HepG2 (cell line): ENCODE measurements around the gene ZNF605. TPM values are rescaled to one million over a fixed set of nuclear protein-coding genes. Genes with fewer than 3 reads are reported as not detected.

Source experiments
- ATAD3A ChIP-seq: sonication (generic); formaldehyde crosslinking; IDR thresholded peaks from 2 replicates; pipeline ENCODE4 v1.4.0; 2020; ENCODE audit warnings: missing genetic modification reagents
- CBFB ChIP-seq: sonication (generic); formaldehyde crosslinking; IDR thresholded peaks from 2 replicates; pipeline ENCODE4 v1.4.0; 2020; ENCODE audit warnings: missing genetic modification reagents
- EHMT2 ChIP-seq: fragments of 200-600 bp; sonication (generic); IDR thresholded peaks from 2 replicates; pipeline ENCODE4 v1.7.0; 2017; ENCODE audit warnings: antibody characterized with exemption, low read depth, low read length, borderline replicate concordance
- FIP1L1 ChIP-seq: fragments of 200-400 bp; formaldehyde crosslinking; IDR thresholded peaks from 2 replicates; pipeline ENCODE4 v1.6.1; 2018; ENCODE audit warnings: low read depth, mild to moderate bottlenecking, low read length, moderate library complexity, borderline replicate concordance; ENCODE audit not compliant: insufficient read depth
- FLYWCH1 ChIP-seq: sonication (generic); formaldehyde crosslinking; IDR thresholded peaks from 2 replicates; pipeline ENCODE4 v1.8.1; 2023; ENCODE audit warnings: mild to moderate bottlenecking, missing genetic modification reagents
- JUND ChIP-seq: sonication (generic); formaldehyde crosslinking; IDR thresholded peaks from 2 replicates; pipeline ENCODE4 v1.8.0; 2022; ENCODE audit warnings: mild to moderate bottlenecking, missing genetic modification reagents
- KAT2B ChIP-seq: fragments of 150-350 bp; IDR thresholded peaks from 2 replicates; pipeline ENCODE4 v1.6.1; 2014; ENCODE audit warnings: low read depth, low read length, borderline replicate concordance
- MAFG ChIP-seq: sonication (generic); formaldehyde crosslinking; IDR thresholded peaks from 2 replicates; pipeline ENCODE4 v1.5.1; 2020; ENCODE audit warnings: mild to moderate bottlenecking, missing genetic modification reagents
- MTF1 ChIP-seq: sonication (generic); formaldehyde crosslinking; IDR thresholded peaks from 2 replicates; pipeline ENCODE4 v1.5.0; 2020; ENCODE audit warnings: missing genetic modification reagents
- MXI1 ChIP-seq: IDR thresholded peaks from 3 replicates; pipeline ENCODE4 v1.6.1; 2012; ENCODE audit warnings: low read depth, low read length, inconsistent platforms, borderline replicate concordance
- NPAS2 ChIP-seq: sonication (generic); formaldehyde crosslinking; IDR thresholded peaks from 2 replicates; pipeline ENCODE4 v1.8.0; 2022; ENCODE audit warnings: mild to moderate bottlenecking, missing genetic modification reagents, borderline replicate concordance
- NR2F1 ChIP-seq, 2 experiments: fragments of 450-650 bp in 1 of 2; formaldehyde crosslinking in 1 of 2; IDR thresholded peaks; 2 replicates each; pipeline versions ENCODE4 v1.5.0 to v1.6.1; 2016 to 2020; ENCODE audit warnings: mild to moderate bottlenecking in 1 of 2, missing compliant biosample characterization in 1 of 2, missing genetic modification reagents in 1 of 2, moderate library complexity in 1 of 2
- NR2F2 ChIP-seq: IDR thresholded peaks from 2 replicates; pipeline ENCODE4 v1.6.1; 2012; ENCODE audit warnings: low read depth, inconsistent platforms, borderline replicate concordance
- PLSCR1 ChIP-seq: sonication (generic); formaldehyde crosslinking; IDR thresholded peaks from 2 replicates; pipeline ENCODE4 v1.5.0; 2020; ENCODE audit warnings: missing genetic modification reagents, mild to moderate bottlenecking, borderline replicate concordance
- SIX1 ChIP-seq: sonication (generic); formaldehyde crosslinking; IDR thresholded peaks from 2 replicates; pipeline ENCODE4 v1.4.0; 2020; ENCODE audit warnings: missing genetic modification reagents, borderline replicate concordance
- SNRNP70 ChIP-seq: fragments of 200-400 bp; formaldehyde crosslinking; IDR thresholded peaks from 2 replicates; pipeline ENCODE4 v1.6.1; 2017; ENCODE audit warnings: mild to moderate bottlenecking, low read depth, low read length, moderate library complexity
- TARDBP ChIP-seq: sonication (generic); formaldehyde crosslinking; IDR thresholded peaks from 2 replicates; pipeline ENCODE4 v1.8.0; 2022; ENCODE audit warnings: mild to moderate bottlenecking, missing genetic modification reagents
- TCF7 ChIP-seq: sonication (generic); IDR thresholded peaks from 2 replicates; pipeline ENCODE4 v1.6.1; 2016; ENCODE audit warnings: antibody characterized with exemption, low read depth
- WIZ ChIP-seq: sonication (generic); formaldehyde crosslinking; IDR thresholded peaks from 2 replicates; pipeline ENCODE4 v1.5.1; 2020; ENCODE audit warnings: mild to moderate bottlenecking, missing genetic modification reagents
- ZNF136 ChIP-seq: sonication (generic); formaldehyde crosslinking; IDR thresholded peaks from 2 replicates; pipeline ENCODE4 v1.8.1; 2022; ENCODE audit warnings: low read depth, mild to moderate bottlenecking, moderate library complexity, missing genetic modification reagents
- ZNF234 ChIP-seq: sonication (generic); formaldehyde crosslinking; conservative IDR thresholded peaks from 2 replicates; pipeline ENCODE4 v1.5.1; 2020; ENCODE audit warnings: mild to moderate bottlenecking, missing genetic modification reagents
- ZNF263 ChIP-seq: sonication (generic); formaldehyde crosslinking; IDR thresholded peaks from 2 replicates; pipeline ENCODE4 v1.4.0; 2020; ENCODE audit warnings: missing genetic modification reagents
- ZNF317 ChIP-seq: sonication (generic); formaldehyde crosslinking; IDR thresholded peaks from 2 replicates; pipeline ENCODE4 v1.5.0; 2020; ENCODE audit warnings: mild to moderate bottlenecking, missing genetic modification reagents
- ZNF496 ChIP-seq: sonication (generic); formaldehyde crosslinking; IDR thresholded peaks from 2 replicates; pipeline ENCODE4 v1.8.1; 2023; ENCODE audit warnings: mild to moderate bottlenecking, moderate library complexity, missing genetic modification reagents; ENCODE audit not compliant: insufficient replicate concordance
- ZNF569 ChIP-seq: sonication (generic); formaldehyde crosslinking; IDR thresholded peaks from 2 replicates; pipeline ENCODE4 v1.5.0; 2020; ENCODE audit warnings: mild to moderate bottlenecking, missing genetic modification reagents, moderate library complexity, borderline replicate concordance
- ZNF773 ChIP-seq: sonication (generic); formaldehyde crosslinking; IDR thresholded peaks from 2 replicates; pipeline ENCODE4 v1.4.0; 2020; ENCODE audit warnings: missing genetic modification reagents, borderline replicate concordance
- polyA plus RNA-seq, 8 experiments: library from polyadenylated mRNA; depleted of rRNA in 3 of 8; stranded (reverse) in 7 of 8; unstranded in 1 of 8; fragments of >200 nt; fragmentation: Illumina TruSeq in 4 of 8; extraction: Trizol in 4 of 8; gene quantifications; 2 replicates each; pipeline versions ENCODE4 v1.2.1 to v1.2.3, GENCODE V29; 2011 to 2016; ENCODE audit warnings: low read depth in 4 of 8, missing spikeins in 1 of 8, mixed read lengths in 1 of 8; ENCODE audit not compliant: insufficient read depth in 1 of 8
- total RNA-seq, 5 experiments: library from RNA; depleted of rRNA; stranded (reverse); fragments of >200 nt; fragmentation: Illumina TruSeq; extraction: Trizol; gene quantifications; 2 replicates each; pipeline ENCODE4 v1.2.3, GENCODE V29; 2016; ENCODE audit warnings: low read depth in 1 of 5
- TF ChIP-seq, protein P1 (sequence below): sonication (generic); formaldehyde crosslinking; IDR thresholded peaks from 2 replicates; pipeline ENCODE4 v1.4.0; 2020; ENCODE audit warnings: missing genetic modification reagents

Gene ZNF605
- total and polyA plus RNA-seq, 2 of the 13 experiments (the other 11 are each of a cell fraction or from before 2014, with no cell fraction given) = 6.7 to 6.8 TPM

- TF ChIP-seq, protein P1, sequence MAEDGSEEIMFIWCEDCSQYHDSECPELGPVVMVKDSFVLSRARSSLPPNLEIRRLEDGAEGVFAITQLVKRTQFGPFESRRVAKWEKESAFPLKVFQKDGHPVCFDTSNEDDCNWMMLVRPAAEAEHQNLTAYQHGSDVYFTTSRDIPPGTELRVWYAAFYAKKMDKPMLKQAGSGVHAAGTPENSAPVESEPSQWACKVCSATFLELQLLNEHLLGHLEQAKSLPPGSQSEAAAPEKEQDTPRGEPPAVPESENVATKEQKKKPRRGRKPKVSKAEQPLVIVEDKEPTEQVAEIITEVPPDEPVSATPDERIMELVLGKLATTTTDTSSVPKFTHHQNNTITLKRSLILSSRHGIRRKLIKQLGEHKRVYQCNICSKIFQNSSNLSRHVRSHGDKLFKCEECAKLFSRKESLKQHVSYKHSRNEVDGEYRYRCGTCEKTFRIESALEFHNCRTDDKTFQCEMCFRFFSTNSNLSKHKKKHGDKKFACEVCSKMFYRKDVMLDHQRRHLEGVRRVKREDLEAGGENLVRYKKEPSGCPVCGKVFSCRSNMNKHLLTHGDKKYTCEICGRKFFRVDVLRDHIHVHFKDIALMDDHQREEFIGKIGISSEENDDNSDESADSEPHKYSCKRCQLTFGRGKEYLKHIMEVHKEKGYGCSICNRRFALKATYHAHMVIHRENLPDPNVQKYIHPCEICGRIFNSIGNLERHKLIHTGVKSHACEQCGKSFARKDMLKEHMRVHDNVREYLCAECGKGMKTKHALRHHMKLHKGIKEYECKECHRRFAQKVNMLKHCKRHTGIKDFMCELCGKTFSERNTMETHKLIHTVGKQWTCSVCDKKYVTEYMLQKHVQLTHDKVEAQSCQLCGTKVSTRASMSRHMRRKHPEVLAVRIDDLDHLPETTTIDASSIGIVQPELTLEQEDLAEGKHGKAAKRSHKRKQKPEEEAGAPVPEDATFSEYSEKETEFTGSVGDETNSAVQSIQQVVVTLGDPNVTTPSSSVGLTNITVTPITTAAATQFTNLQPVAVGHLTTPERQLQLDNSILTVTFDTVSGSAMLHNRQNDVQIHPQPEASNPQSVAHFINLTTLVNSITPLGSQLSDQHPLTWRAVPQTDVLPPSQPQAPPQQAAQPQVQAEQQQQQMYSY (CRISPR knock-in tag) = peak; percentile 42; the same call in 1 of the 2 replicates
- TF ChIP-seq KAT2B (no peak), JUND (no peak), FIP1L1 (no peak), TARDBP (peak; percentile 86; the same call in 1 of the 2 replicates), TCF7 (no peak), MAFG (CRISPR knock-in tag) (no peak), NR2F2 (no peak), EHMT2 (no peak), PLSCR1 (no peak), MXI1 (peak; percentile 92; the same call in 1 of the 3 replicates), NR2F1 (CRISPR knock-in tag; IDR thresholded peaks at IDR 0.05) (no peak), WIZ (no peak), ZNF234 (CRISPR knock-in tag) (no peak), ZNF263 (CRISPR knock-in tag) (no peak), FLYWCH1 (CRISPR knock-in tag) (no peak), MTF1 (0 out of 2 replicates have a peak, but pooled peaks have one; percentile 24), ZNF569 (no peak), SIX1 (CRISPR knock-in tag) (no peak), ZNF496 (CRISPR knock-in tag) (no peak), NPAS2 (CRISPR knock-in tag) (no peak), ZNF317 (CRISPR knock-in tag) (peak; percentile 79), ZNF136 (CRISPR knock-in tag) (peak; percentile 56; the same call in 1 of the 2 replicates), CBFB (CRISPR knock-in tag) (0 out of 2 replicates have a peak, but pooled peaks have one; percentile 56), ATAD3A (no peak), ZNF773 (CRISPR knock-in tag) (no peak), SNRNP70 (no peak)
Observed at GRCh38 chr12:132986001-132986884, 30.1 kb upstream of the ZNF605 start, which contains the start of gene ZNF26 (continued).
